ENCODE data around the gene ERP27.

DNA sequence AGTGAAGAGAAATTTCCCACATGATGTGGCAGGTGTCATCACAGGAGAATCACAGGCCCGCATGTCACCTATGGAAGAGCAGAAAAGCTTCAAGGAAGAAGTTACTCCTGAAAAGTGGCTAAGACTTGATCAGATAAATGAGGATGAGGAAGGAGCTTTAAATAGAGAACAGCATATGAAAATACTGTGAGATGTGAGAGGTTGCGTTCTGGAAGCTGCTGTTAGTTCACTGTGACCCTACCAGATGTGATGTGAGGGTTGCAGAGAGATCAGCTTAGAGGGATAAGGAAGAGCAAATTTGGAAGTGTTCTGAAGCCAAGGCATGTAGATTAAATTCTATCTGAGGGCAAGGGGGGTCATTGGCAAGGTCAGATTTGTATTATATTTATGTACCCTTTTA is 17.1 kb downstream of the ERP27 start:
- TF ChIP-seq, protein P1, sequence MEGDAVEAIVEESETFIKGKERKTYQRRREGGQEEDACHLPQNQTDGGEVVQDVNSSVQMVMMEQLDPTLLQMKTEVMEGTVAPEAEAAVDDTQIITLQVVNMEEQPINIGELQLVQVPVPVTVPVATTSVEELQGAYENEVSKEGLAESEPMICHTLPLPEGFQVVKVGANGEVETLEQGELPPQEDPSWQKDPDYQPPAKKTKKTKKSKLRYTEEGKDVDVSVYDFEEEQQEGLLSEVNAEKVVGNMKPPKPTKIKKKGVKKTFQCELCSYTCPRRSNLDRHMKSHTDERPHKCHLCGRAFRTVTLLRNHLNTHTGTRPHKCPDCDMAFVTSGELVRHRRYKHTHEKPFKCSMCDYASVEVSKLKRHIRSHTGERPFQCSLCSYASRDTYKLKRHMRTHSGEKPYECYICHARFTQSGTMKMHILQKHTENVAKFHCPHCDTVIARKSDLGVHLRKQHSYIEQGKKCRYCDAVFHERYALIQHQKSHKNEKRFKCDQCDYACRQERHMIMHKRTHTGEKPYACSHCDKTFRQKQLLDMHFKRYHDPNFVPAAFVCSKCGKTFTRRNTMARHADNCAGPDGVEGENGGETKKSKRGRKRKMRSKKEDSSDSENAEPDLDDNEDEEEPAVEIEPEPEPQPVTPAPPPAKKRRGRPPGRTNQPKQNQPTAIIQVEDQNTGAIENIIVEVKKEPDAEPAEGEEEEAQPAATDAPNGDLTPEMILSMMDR (IDR thresholded peaks at IDR 0.05): no peak
- TF ChIP-seq POLR2A (IDR thresholded peaks at IDR 0.05; ENCODE audit: low read depth) (no peak), EP300 (IDR thresholded peaks at IDR 0.05) (no peak)
